GM21447 (cell line): Measurements from ENCODE around the gene SLC22A5.
"Not testable (repeated sequence)": the region's sequence is repeated elsewhere in the genome, so short reads cannot be mapped to it uniquely, and the experiment has no call there.

ENCODE experiments used
- ATAC-seq: cut with Tn5 transposase; IDR thresholded peaks from one replicate; pipeline ENCODE4 v1.9.1; 2021; ENCODE audit not compliant: unreplicated experiment

Gene SLC22A5

DNA sequence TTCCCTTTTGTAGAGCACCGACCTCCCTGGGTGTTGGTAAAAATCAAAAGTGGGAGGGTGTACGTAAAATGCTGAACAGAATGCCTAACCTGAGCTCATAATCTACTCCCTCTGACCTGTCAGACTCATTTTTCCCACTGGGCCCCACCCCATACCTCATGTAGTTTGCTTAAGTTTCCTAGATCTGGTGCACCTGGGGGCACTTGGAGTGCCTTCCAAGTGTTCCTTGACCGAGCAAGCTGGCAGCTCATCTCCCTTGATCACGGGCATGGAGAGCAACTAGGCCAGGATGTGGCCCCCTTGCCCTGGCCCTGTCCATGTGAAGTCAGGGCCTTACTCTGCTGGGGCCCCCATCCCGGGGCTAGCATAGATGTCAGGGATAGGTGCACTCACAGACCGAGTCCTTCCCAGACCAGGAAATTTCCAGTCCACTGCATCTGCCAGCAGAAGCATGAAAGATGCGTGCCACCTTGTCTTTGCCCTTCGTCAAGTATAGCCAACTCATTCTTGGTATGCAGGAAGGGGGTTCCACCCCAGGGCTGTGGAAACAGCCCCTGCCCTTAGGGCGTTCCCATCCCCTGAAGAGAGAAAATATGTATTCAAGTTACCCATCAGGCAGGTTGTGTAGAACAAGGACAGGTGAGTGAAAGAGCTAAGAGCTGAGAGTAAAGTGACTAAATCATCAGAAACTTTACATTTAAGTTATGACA is 41.9 kb downstream of the SLC22A5 start:
- ATAC-seq, result peak; percentile 15

DNA sequence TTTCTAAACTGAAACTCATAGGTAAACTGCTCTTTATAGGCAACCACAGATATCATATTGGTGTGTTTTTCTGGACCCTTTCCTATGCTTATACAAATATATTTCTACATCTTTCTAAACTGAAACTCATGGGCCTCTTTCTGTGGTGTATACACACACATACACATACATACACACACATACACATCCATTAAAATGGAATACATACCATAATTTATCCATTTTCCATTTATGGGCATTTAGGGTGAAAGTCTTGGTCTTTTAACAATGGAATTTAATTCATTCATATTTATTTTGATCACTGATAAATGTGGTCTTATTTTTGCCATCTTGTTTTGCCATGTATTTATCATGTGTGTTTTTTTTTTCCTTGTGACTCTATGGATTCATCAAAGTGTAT is 44.1 kb downstream of the SLC22A5 start:
- ATAC-seq, result no peak

- no peak for ATAC-seq
Measured at GRCh38 chr5:132414634-132415378, 45.3 kb downstream of the SLC22A5 start.

DNA sequence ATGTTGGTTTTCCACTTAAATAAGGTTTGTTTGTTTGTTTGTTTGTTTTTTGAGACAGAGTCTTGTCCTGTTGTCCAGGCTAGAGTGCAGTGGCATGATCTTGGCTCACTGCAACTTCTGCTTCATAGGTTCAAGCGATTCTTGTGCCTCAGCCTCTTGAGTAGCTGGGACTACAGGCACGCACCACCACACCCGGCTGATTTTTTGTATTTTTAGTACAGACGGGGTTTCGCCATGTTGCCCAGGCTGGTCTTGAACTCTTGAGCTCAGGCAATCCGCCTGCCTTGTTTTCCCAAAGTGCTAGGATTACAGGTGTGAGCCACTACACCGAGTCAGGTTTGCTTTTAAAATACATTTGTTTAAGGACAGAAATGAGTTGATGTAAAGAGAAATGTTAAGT is 46.0 kb downstream of the SLC22A5 start:
- ATAC-seq, result not testable (repeated sequence)

GRCh38 chr5:132416306-132417009 is 46.9 kb downstream of the SLC22A5 start:
- no peak for ATAC-seq

- no peak for ATAC-seq
Measured at GRCh38 chr5:132417010-132417439, 47.5 kb downstream of the SLC22A5 start.

DNA sequence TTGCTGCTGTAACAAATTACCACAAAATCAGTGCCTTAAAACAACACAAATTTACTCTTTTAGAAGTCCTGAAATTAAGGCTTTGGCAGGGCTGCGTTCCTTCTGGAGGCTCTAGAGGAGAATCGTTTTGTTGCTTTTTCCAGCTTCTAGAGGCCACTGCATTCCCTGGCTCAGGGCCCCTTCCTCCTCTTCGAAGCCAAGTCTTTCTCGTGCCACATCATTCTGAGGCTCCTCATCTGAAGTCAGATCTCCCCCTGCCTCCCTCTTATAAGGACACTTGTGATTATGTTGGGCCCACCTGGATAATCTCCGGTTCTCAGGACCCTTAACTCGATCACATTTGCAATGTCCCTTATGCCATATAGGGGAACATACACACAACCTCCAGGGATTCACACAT is 48.0 kb downstream of the SLC22A5 start:
- no peak for ATAC-seq

GRCh38 chr5:132417889-132418485 is 48.5 kb downstream of the SLC22A5 start:
- no peak for ATAC-seq

GRCh38 chr5:132418881-132419280 is 49.4 kb downstream of the SLC22A5 start:
- ATAC-seq, result no peak

DNA sequence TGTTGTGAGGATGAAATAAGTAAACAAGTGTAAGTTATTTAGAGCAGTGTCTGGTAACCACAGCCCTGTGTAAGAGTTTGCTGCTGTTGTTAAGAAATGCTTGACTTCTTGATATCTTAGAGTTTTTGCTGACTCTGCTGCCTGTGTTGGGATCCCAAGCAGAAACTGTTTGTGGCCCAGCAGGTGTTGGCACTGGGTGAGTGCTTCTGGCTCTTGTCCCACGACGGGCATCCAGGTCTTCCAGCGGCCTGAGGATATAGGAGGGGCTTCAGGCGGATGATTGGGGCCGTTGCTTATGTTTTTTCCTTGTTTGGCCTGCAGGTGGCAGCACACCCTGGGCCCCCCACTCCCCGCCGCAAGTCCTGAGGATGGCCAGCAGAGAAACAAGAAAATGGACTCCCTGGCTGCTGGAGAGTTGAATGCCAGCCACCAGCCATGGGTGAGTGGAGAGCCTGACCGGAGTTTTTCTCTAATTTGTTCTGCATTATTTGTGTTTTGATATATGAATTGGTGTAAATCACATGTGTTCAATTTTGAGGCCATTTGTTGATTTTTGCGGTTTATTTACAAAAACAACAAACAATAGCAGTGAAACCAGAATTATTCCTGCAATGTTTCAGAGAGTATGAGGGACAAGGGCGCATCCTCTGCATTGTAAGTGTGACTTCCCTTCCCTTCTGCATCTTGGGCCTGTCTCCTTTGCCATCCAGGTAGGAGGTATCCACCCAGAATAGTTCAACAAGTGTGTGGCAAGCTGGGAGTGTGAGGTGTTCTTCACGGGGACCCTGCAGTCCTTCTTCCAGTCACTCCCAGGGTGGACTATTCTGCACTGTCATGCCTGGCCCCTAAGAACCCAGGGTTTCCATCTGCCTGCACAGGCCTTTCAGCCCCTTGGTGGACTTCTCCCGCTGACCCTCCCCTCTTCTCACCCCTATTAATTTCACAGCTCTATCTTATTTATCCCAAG is 50.3 kb downstream of the SLC22A5 start:
- no peak for ATAC-seq

- peak; percentile 52 for ATAC-seq
Measured at GRCh38 chr5:132420706-132421272, 51.3 kb downstream of the SLC22A5 start.

GRCh38 chr5:132421462-132421861 is 52.0 kb downstream of the SLC22A5 start:
- no peak for ATAC-seq

DNA sequence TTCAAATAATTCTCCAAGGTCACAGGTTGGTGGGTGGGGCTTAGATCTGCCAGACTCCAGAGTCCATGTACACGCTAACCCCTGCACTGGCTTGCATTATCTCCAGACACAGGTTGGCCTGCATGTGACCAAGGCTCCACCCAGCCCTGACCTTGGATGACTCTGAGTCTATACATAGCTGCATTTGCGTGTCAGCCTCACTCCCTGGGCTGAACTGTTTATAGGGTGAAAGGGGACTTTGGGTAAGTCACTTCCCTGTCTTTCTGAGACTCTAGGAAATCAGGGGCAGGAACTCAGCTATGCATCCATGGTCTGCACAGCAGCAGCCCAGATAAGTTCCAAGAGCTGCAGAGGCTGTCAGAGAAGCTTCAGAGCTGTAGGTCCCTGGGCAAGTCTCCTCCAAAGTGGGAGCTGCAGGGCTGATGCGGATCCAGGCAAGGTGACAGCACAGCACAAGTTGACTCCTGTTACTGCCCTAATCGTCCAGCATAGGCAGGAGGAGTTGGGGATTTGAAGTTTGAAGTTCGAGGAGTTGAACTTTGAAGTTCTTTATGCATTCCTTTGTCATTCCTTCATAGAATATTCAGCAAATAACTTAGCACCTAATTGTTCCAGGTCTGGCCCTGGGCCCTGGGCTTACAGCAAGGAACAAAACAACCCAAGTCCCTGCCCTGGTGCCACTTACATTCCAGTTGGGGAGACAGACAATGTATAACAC is 53.4 kb downstream of the SLC22A5 start:
- ATAC-seq, result peak; percentile 31

DNA sequence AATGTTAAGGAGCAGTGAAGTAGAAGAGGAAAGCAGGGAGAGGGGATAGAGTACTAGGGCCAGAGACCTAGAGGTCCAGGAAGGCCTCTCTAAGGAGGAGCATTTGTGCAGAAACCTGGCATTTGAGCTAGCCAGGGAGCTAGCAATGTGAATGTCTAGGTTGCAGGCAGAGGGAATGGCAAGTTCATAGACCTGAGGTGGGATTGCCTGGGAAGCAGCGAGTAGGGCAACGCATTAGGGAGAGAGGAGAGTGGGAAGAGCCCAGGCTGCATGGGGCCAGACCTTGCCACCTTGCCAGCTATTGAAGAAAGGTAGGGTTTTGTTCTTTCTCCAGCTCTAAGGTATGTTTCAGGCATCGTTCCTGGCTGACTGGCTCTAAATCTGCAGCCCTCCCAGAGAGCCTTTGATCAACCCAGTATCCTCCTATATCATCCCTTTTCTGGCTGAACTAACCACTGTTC is 54.0 kb downstream of the SLC22A5 start:
- ATAC-seq, result no peak

DNA sequence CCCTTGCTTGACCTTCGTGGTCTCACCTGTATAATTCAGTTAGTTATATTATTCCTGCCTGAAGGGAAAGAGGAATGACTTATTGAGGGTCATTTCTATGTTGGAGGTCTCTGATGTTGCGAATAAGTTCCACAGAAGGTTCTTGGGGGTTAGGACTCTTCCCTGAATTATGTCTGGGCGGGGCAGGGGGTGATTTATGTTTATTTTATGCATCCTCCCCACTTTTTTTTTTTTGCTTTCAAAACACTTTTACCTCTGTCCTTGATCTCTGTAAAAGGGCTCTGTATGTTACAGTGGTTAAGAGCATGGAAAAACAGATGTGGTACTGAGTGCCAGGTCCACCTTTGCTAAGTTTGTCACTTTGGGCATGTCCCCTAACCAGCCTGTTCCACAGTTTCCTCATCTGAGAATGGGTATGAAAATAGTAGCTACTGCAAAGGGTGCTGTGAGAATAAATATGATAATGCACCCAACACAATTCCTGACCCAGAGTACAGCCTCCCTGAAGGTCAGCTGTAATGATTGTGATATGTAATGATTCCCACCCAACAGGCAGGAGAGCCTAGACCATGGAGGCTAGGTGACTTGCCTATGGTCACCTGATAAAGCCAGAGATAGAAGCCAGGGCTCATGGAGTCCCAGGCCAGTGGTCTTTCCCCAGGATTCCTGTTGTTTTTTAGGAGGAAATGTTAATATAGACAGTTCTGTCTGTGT is 54.8 kb downstream of the SLC22A5 start:
- no peak for ATAC-seq

GRCh38 chr5:132425009-132425937 is 55.8 kb downstream of the SLC22A5 start:
- peak; percentile 40 for ATAC-seq

DNA sequence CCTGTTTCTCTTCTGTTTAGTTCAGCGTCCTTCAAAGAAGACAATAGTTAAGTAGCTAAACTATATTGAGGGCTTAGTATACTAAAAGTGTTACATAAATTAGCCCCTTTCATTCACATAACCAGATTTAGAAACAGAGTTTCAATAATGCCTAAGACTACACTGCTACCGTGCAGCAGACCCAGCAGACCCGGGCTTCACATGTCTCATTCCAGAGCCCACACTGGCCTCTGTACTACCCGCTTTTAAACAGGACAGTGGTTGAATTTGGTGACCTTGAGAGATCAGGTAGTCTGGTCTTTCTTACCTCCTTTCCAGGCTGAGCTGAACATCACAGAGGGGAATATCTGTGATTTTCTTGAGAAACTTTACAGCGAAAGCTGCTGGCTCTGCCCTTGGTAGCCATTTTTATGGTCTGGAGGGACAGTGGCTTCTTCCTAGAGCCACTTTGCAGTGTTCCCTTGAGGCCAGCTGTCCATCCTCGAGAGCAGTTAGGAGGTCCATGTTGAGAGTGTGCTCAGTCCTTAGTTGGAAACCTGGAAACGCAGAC is 56.5 kb downstream of the SLC22A5 start:
- no peak for ATAC-seq
